Psoas muscle (tissue), 8 donors: ENCODE data around the gene FCN1. TPM values are rescaled to one million over a fixed set of nuclear protein-coding genes. Genes with fewer than 3 reads are reported as not detected.
A peak's percentile ranks its signal among the peaks of the same experiment; 100 is the strongest.

ENCODE experiments used
- ATAC-seq, 4 donors: fragments of 200-7000 bp; cut with Tn5 transposase; one replicate each; pipeline ENCODE4 v1.9.1; 2020; ENCODE audit warnings: moderate library complexity in 3 of 4, mild to moderate bottlenecking in 2 of 4
- DNase-seq, 2 donors: peaks; one replicate each; pipeline ENCODE4 v3.0.0-alpha.2; 2020
- H3K27ac ChIP-seq: fragments of 200-600 bp; one replicate; pipeline ENCODE4 v1.8.0; 2022
- H3K27me3 ChIP-seq, 3 donors: fragments of 200-600 bp in 1 of 3; one replicate each; pipeline versions ENCODE4 v1.6.1 to v1.8.0; 2013 to 2022; ENCODE audit warnings: low read length in 2 of 3, mild to moderate bottlenecking in 2 of 3, moderate library complexity in 1 of 3; ENCODE audit not compliant: insufficient read depth in 3 of 3
- H3K36me3 ChIP-seq, 2 donors: fragments of 200-600 bp in 1 of 2; one replicate each; pipeline versions ENCODE4 v1.6.1 to v1.8.0; 2013 to 2022; ENCODE audit warnings: low read depth in 1 of 2, mild to moderate bottlenecking in 1 of 2, moderate library complexity in 1 of 2; ENCODE audit not compliant: insufficient read depth in 1 of 2
- H3K4me1 ChIP-seq: fragments of 200-600 bp; one replicate; pipeline ENCODE4 v1.8.0; 2022
- H3K4me3 ChIP-seq: fragments of 200-600 bp; one replicate; pipeline ENCODE4 v1.8.0; 2022; ENCODE audit warnings: mild to moderate bottlenecking
- H3K9me3 ChIP-seq: fragments of 200-600 bp; one replicate; pipeline ENCODE4 v1.8.0; 2022
- CTCF ChIP-seq: fragments of 200-600 bp; IDR thresholded peaks from one replicate; pipeline ENCODE4 v1.8.0; 2022; ENCODE audit warnings: antibody characterized with exemption
- WGBS, 3 donors: extraction: QIAGEN DNeasy Blood & Tissue Kit; methylation state at CpG; one replicate each; pipeline versions ENCODE4 v1.1.6 to v1.1.7; 2013; 5-methylcytosine and 5-hydroxymethylcytosine counted together
- intact Hi-C, 2 donors: fragments of 100-400 bp; cut with DNase I; formaldehyde crosslinking; loops; one replicate each; pipeline versions ENCODE4 v1.11.0 to v1.14.2; 2022
- polyA plus RNA-seq, 3 donors: library from polyadenylated mRNA; stranded (reverse); fragments of 200-250 nt; gene quantifications; one replicate each; pipeline ENCODE4 v1.2.3, GENCODE V29; 2013
- total RNA-seq, 4 donors: library from RNA; stranded (reverse); fragmentation: NEBNext Ultra II Directional in 2 of 4; extraction: Animal tissue kit (Norgen Biotek cat#: 25700) in 2 of 4; gene quantifications; one replicate each; pipeline versions ENCODE4 v1.2.1 to v1.2.4, GENCODE V29; 2021 to 2023
- donor health status: healthy with polysubstance abuse.
- donor health status: DM: no; HTN: no; CAD: no; lungs with moderate emphysema.
- donor health status: Bipolar disorder and iron deficiency.
- donor health status: healthy.
- donor health status: DM: yes; HTN: yes; CAD: no.
- donor health status: DM: no; HTN: no; CAD: no.
- donor health status: DM: no; HTN: no; CAD: no.
- donor health status: DM: yes; HTN: yes; CAD: no.

The FCN1 gene
- total and polyA plus RNA-seq, 7 donors = 0.51 to 3.9 (median 0.82) TPM

GRCh38 chr9:134933076-134933659, 15.5 kb upstream of the FCN1 start:
- Histone ChIP-seq H3K36me3 (no peaks in the 10 kb centered on the region), H3K4me3 (no peak overlapping the region), H3K4me1 (no peaks in the 10 kb centered on the region), H3K9me3 (no peaks in the 10 kb centered on the region), H3K27me3 (peaks cover 0 to 60% (median 8%) of the 10 kb centered on the region in 3 donors), H3K27ac (no peak overlapping the region)
- DNase-seq = peak in 1 of 2 donors; percentile 28
- 46 to 62% (median 57%) methylated on average over 10 of the region's 10 CpGs for WGBS, 3 donors
- intact Hi-C loops = no loop called here
- no peak for ATAC-seq
- no peak for TF ChIP-seq CTCF

GRCh38 chr9:134932606-134933005, 14.9 kb upstream of the FCN1 start:
- Histone ChIP-seq H3K9me3 (no peaks in the 10 kb centered on the region), H3K27ac (no peak overlapping the region), H3K4me3 (no peak overlapping the region), H3K36me3 (no peaks in the 10 kb centered on the region), H3K4me1 (no peaks in the 10 kb centered on the region), H3K27me3 (peaks cover 0 to 56% (median 3%) of the 10 kb centered on the region in 3 donors)
- 83 to 91% (median 88%) methylated on average over 5 of the region's 5 CpGs for WGBS, 3 donors
- DNase-seq = no peak
- intact Hi-C loops = no loop called here
- no peak for ATAC-seq
- TF ChIP-seq CTCF = no peak

- ATAC-seq (no peak), DNase-seq (no peak)
- Histone ChIP-seq H3K4me1 (no peaks in the 10 kb centered on the region), H3K27ac (no peak overlapping the region), H3K9me3 (no peaks in the 10 kb centered on the region), H3K4me3 (no peak overlapping the region), H3K27me3 (peaks cover 0 to 53% (median 3%) of the 10 kb centered on the region in 3 donors), H3K36me3 (no peaks in the 10 kb centered on the region)
- TF ChIP-seq CTCF = no peak
- intact Hi-C loops = no loop called here
- WGBS, 3 donors = 93 to 94% (median 94%) methylated on average over 12 of the region's 12 CpGs
Observed at GRCh38 chr9:134932171-134932570, 14.5 kb upstream of the FCN1 start.

GRCh38 chr9:134930398-134930797, 12.7 kb upstream of the FCN1 start:
- intact Hi-C loops = no loop called here
- Histone ChIP-seq H3K27ac (no peak overlapping the region), H3K4me1 (no peaks in the 10 kb centered on the region), H3K9me3 (no peaks in the 10 kb centered on the region), H3K27me3 (peaks cover 0 to 42% (median 3%) of the 10 kb centered on the region in 3 donors), H3K4me3 (no peak overlapping the region), H3K36me3 (no peaks in the 10 kb centered on the region)
- TF ChIP-seq CTCF = no peak
- ATAC-seq (no peak), DNase-seq (no peak)
- 78 to 82% (median 81%) methylated on average over 10 to 13 of the region's 13 CpGs for WGBS, 3 donors
